Neuronal stem cell (in vitro differentiated cells): ENCODE results near the gene CCDC192.

ENCODE experiments used
- DNase-seq: peaks from one replicate; pipeline ENCODE4 v3.0.0-alpha.2; 2013; ENCODE audit warnings: low spot score
- H2AFZ ChIP-seq: one replicate; pipeline ENCODE4 v1.6.1; 2013; ENCODE audit warnings: mild to moderate bottlenecking, low read length, inconsistent platforms
- H2AK5ac ChIP-seq: 2 replicates; pipeline ENCODE4 v1.6.1; 2013; ENCODE audit warnings: low read depth, mild to moderate bottlenecking, inconsistent platforms, low read length, moderate library complexity, mixed read lengths
- H2BK120ac ChIP-seq: 2 replicates; pipeline ENCODE4 v1.6.1; 2013; ENCODE audit warnings: low read depth, mild to moderate bottlenecking, inconsistent platforms, low read length, moderate library complexity, mixed read lengths
- H2BK12ac ChIP-seq: one replicate; pipeline ENCODE4 v1.6.1; 2013; ENCODE audit warnings: low read length, inconsistent platforms
- H2BK15ac ChIP-seq: 2 replicates; pipeline ENCODE4 v1.6.1; 2013; ENCODE audit warnings: mild to moderate bottlenecking, low read length, inconsistent platforms, mixed read lengths
- H2BK5ac ChIP-seq: one replicate; pipeline ENCODE4 v1.6.1; 2013; ENCODE audit warnings: inconsistent platforms, mild to moderate bottlenecking, low read length, moderate library complexity
- H3K14ac ChIP-seq: one replicate; pipeline ENCODE4 v1.6.1; 2013; ENCODE audit warnings: low read length, inconsistent platforms
- H3K18ac ChIP-seq: 2 replicates; pipeline ENCODE4 v1.6.1; 2013; ENCODE audit warnings: low read length, inconsistent platforms
- H3K23ac ChIP-seq: 2 replicates; pipeline ENCODE4 v1.6.1; 2013; ENCODE audit warnings: low read depth, mild to moderate bottlenecking, mixed read lengths, low read length, inconsistent platforms; ENCODE audit not compliant: poor library complexity
- H3K27ac ChIP-seq: replicated peaks from 3 replicates; pipeline ENCODE4 v1.5.1; 2013; ENCODE audit warnings: low read length, inconsistent platforms
- H3K27me3 ChIP-seq, 3 experiments: 2 replicates each; pipeline ENCODE4 v1.6.1; 2013; ENCODE audit warnings: low read length in 3 of 3, mild to moderate bottlenecking in 2 of 3, inconsistent platforms in 1 of 3, low read depth in 1 of 3, mixed read lengths in 1 of 3, moderate library complexity in 1 of 3; ENCODE audit not compliant: control insufficient read depth in 3 of 3, insufficient read depth in 3 of 3
- H3K36me3 ChIP-seq, 2 donors: replicated peaks in 1 of 2; 2 replicates each; pipeline ENCODE4 v1.6.1; 2013; ENCODE audit warnings: low read length in 2 of 2; ENCODE audit not compliant: control insufficient read depth in 2 of 2, insufficient read depth in 2 of 2
- H3K4ac ChIP-seq: 2 replicates; pipeline ENCODE4 v1.6.1; 2013; ENCODE audit warnings: inconsistent platforms, mild to moderate bottlenecking, low read length, moderate library complexity
- H3K4me1 ChIP-seq, 2 donors: 1 replicate in 1 of 2; 2 replicates in 1 of 2; pipeline ENCODE4 v1.6.1; 2013; ENCODE audit warnings: low read length in 2 of 2, low read depth in 1 of 2; ENCODE audit not compliant: control insufficient read depth in 2 of 2, insufficient read depth in 1 of 2
- H3K4me2 ChIP-seq: one replicate; pipeline ENCODE4 v1.6.1; 2013; ENCODE audit warnings: mild to moderate bottlenecking, low read length, inconsistent platforms; ENCODE audit not compliant: insufficient read depth, poor library complexity, severe bottlenecking
- H3K4me3 ChIP-seq, 2 donors: 2 replicates each; pipeline ENCODE4 v1.5.1; 2013; ENCODE audit warnings: low read length in 2 of 2, mild to moderate bottlenecking in 2 of 2, inconsistent platforms in 1 of 2, moderate library complexity in 1 of 2
- H3K79me1 ChIP-seq: one replicate; pipeline ENCODE4 v1.6.1; 2013; ENCODE audit warnings: low read depth, mild to moderate bottlenecking, inconsistent platforms, low read length, moderate library complexity
- H3K9ac ChIP-seq: one replicate; pipeline ENCODE4 v1.6.1; 2013; ENCODE audit warnings: mild to moderate bottlenecking, low read depth, low read length, inconsistent platforms; ENCODE audit not compliant: poor library complexity
- H3K9me3 ChIP-seq, 2 donors: replicated peaks in 1 of 2; 2 replicates each; pipeline versions ENCODE3 to v1.6.1; 2013; ENCODE audit warnings: low read length in 2 of 2, mild to moderate bottlenecking in 2 of 2, inconsistent platforms in 1 of 2, low read depth in 1 of 2, mixed read lengths in 1 of 2, moderate library complexity in 1 of 2; ENCODE audit not compliant: control insufficient read depth in 2 of 2, insufficient read depth in 1 of 2
- H4K8ac ChIP-seq: one replicate; pipeline ENCODE4 v1.6.1; 2013; ENCODE audit warnings: low read depth, mild to moderate bottlenecking, inconsistent platforms, low read length, moderate library complexity
- H4K91ac ChIP-seq: one replicate; pipeline ENCODE4 v1.6.1; 2013; ENCODE audit warnings: low read length, low read depth, mild to moderate bottlenecking, inconsistent platforms; ENCODE audit not compliant: poor library complexity
- WGBS, 2 donors: extraction: QIAGEN DNeasy Blood & Tissue Kit; methylation state at CpG; one replicate each; pipeline ENCODE4 v1.1.7; 2013; ENCODE audit warnings: missing lambda C conversion rate in 2 of 2, mixed read lengths in 1 of 2; ENCODE audit not compliant: insufficient read length in 2 of 2, insufficient replicate concordance in 1 of 2; ENCODE audit errors: extremely low coverage in 2 of 2; 5-methylcytosine and 5-hydroxymethylcytosine counted together

CCDC192 gene

DNA sequence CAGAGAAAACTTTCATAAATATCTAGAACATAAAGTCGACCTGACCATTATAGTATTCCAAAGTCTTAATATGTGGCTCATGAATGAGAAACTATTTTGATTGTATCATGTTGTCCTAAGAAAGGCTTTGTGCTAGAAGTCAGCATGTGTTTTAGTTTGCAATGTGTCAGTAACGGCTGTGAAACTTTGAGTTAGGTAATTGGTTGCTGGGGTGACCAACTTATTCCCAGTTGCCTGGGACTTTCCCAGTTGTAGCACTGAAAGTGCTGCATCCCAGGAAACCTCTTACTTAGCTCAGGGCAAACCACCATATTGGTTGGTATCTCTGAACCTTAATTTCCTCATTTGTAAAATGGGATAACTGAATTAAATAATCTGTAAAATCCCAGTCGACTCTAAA, 265.8 kb downstream of the CCDC192 start:
- no peak overlapping the region for H3K9ac ChIP-seq
- H3K4me1 ChIP-seq: peaks cover 2 to 3% of the 10 kb centered on the region in 2 donors
- no peak overlapping the region for H2AK5ac ChIP-seq
- H3K27me3 ChIP-seq: no peaks in the 10 kb centered on the region
- H3K4ac ChIP-seq: no peak overlapping the region
- H3K23ac ChIP-seq: no peak overlapping the region
- no peak overlapping the region for H3K4me2 ChIP-seq
- no peak overlapping the region for H2BK15ac ChIP-seq
- H2AFZ ChIP-seq: no peak overlapping the region
- DNase-seq: no peak
- H3K14ac ChIP-seq: no peak overlapping the region
- H3K4me3 ChIP-seq: no peak overlapping the region
- H2BK5ac ChIP-seq: no peak overlapping the region
- no peaks in the 10 kb centered on the region for H3K36me3 ChIP-seq
- no CpG with 5 or more reads among the region's 3 CpGs for WGBS, 2 donors
- no peaks in the 10 kb centered on the region for H3K9me3 ChIP-seq
- H4K8ac ChIP-seq: no peak overlapping the region
- no peaks in the 10 kb centered on the region for H3K79me1 ChIP-seq
- H3K27ac ChIP-seq: no peak overlapping the region
- H4K91ac ChIP-seq: no peak overlapping the region
- H2BK12ac ChIP-seq: no peak overlapping the region
- no peak overlapping the region for H3K18ac ChIP-seq
- no peak overlapping the region for H2BK120ac ChIP-seq

DNA sequence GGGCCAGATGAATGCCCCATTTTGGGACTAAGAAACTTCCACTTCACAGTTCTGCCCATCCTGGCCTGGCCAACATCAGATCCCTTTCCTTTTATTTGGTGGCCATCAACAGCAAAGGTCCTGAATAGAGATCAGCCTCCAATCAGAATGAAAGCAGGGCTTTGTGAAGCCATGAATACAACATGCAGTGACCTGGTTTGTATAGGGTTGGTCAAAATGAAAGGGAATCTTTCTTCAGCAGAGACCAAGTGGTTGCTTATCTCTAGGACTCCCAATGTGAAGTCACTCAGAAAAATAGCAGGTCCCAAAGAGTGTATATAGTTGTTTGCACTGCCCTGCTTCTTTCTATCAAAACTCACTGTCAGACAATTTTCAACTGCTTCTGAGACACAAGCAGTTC, 266.5 kb downstream of the CCDC192 start:
- Histone ChIP-seq H2BK15ac (no peak overlapping the region), H2BK5ac (no peak overlapping the region), H3K9ac (no peak overlapping the region), H2BK12ac (no peak overlapping the region), H3K14ac (no peak overlapping the region), H3K4me3 (no peak overlapping the region), H3K23ac (no peak overlapping the region), H3K4me1 (peaks cover 2 to 3% of the 10 kb centered on the region in 2 donors), H3K79me1 (no peaks in the 10 kb centered on the region), H4K8ac (no peak overlapping the region), H2BK120ac (no peak overlapping the region), H3K9me3 (no peaks in the 10 kb centered on the region), H3K27me3 (no peaks in the 10 kb centered on the region), H3K18ac (no peak overlapping the region), H3K4ac (no peak overlapping the region), H4K91ac (no peak overlapping the region), H3K36me3 (no peaks in the 10 kb centered on the region), H3K27ac (no peak overlapping the region), H3K4me2 (no peak overlapping the region), H2AFZ (no peak overlapping the region), H2AK5ac (no peak overlapping the region)
- DNase-seq: no peak

DNA sequence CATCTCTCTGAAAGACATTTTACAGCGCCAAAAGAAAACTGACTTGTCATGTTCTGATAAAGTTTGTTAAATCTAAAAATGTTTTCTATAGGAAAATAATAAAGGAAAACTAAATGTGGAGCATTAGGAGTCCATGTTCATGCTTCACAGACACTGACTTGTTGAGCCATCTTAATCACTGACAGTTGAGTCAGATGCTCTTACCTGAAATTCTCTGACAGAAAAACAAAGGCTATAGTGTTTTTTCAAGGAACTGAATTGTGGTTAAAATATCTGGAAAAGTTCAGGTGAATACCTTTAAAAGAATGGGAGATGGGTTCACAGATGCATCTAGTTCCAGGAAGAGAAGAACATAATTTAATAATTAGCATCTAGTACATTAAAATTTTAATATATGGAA, 266.9 kb downstream of the CCDC192 start:
- H3K9ac ChIP-seq: no peak overlapping the region
- H2BK5ac ChIP-seq: no peak overlapping the region
- no peaks in the 10 kb centered on the region for H3K9me3 ChIP-seq
- peaks cover 2 to 3% of the 10 kb centered on the region in 2 donors for H3K4me1 ChIP-seq
- no peak overlapping the region for H2BK12ac ChIP-seq
- no peak overlapping the region for H2AK5ac ChIP-seq
- H2AFZ ChIP-seq: no peak overlapping the region
- H3K14ac ChIP-seq: no peak overlapping the region
- H4K8ac ChIP-seq: no peak overlapping the region
- DNase-seq: no peak
- no peak overlapping the region for H3K4me2 ChIP-seq
- no peak overlapping the region for H3K4ac ChIP-seq
- H3K23ac ChIP-seq: no peak overlapping the region
- no peak overlapping the region for H4K91ac ChIP-seq
- no peaks in the 10 kb centered on the region for H3K27me3 ChIP-seq
- H2BK120ac ChIP-seq: no peak overlapping the region
- no peak overlapping the region for H3K18ac ChIP-seq
- no peak overlapping the region for H3K27ac ChIP-seq
- WGBS, 2 donors: no CpG with 5 or more reads among the region's 1 CpG
- H3K79me1 ChIP-seq: no peaks in the 10 kb centered on the region
- no peak overlapping the region for H2BK15ac ChIP-seq
- H3K4me3 ChIP-seq: no peak overlapping the region
- H3K36me3 ChIP-seq: no peaks in the 10 kb centered on the region

DNA sequence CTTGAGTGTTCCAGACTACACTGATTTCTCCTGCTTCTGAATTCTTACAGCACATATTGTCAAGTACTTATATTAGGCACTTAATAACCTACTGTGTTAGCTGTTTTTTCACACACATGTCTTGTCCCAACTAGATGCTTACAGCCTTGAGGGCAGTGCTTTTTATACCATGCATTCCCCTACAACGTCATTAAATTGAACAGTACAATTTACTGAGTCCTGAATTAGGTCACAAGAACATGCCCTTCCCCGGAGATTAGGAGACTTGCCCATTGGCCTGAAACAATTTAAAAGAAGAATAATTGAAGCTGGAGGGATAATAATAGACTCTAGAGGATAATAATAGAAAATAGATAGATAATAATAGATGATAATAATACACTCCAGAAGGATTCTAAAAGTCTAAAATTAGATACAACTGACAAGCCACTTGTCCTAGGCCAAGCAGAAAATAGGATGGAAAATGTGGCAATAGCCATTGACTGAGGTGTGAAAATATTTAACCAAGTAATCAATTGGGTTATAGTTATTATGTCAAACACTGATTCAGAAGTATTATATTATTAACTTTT, 267.7 kb downstream of the CCDC192 start:
- no peak for DNase-seq
- H2BK120ac ChIP-seq: no peak overlapping the region
- H3K79me1 ChIP-seq: no peaks in the 10 kb centered on the region
- no peak overlapping the region for H3K4ac ChIP-seq
- no peak overlapping the region for H2AK5ac ChIP-seq
- H3K18ac ChIP-seq: no peak overlapping the region
- peaks cover 2 to 3% of the 10 kb centered on the region in 2 donors for H3K4me1 ChIP-seq
- no peak overlapping the region for H2BK5ac ChIP-seq
- H3K27ac ChIP-seq: no peak overlapping the region
- no peak overlapping the region for H2AFZ ChIP-seq
- H3K23ac ChIP-seq: no peak overlapping the region
- no peak overlapping the region for H3K4me2 ChIP-seq
- H3K4me3 ChIP-seq: no peak overlapping the region
- H3K27me3 ChIP-seq: no peaks in the 10 kb centered on the region
- H2BK15ac ChIP-seq: no peak overlapping the region
- H2BK12ac ChIP-seq: no peak overlapping the region
- H3K9ac ChIP-seq: no peak overlapping the region
- H3K14ac ChIP-seq: no peak overlapping the region
- no peak overlapping the region for H4K91ac ChIP-seq
- H4K8ac ChIP-seq: no peak overlapping the region
- WGBS, 2 donors: no CpG with 5 or more reads among the region's 2 CpGs
- H3K36me3 ChIP-seq: no peaks in the 10 kb centered on the region
- no peaks in the 10 kb centered on the region for H3K9me3 ChIP-seq
